Measurements from ENCODE around the gene C16orf54.
"Not testable (repeated sequence)": the region's sequence is repeated elsewhere in the genome, so short reads cannot be mapped to it uniquely, and the experiment has no call there.

The C16orf54 gene

GRCh38 chr16:29745853-29746345 lies at the start of gene C16orf54:
C16orf54 (minus strand) TSS chr16:29745990; CDS start chr16:29744951, 1,039 bp downstream.
- peak; percentile 78 for DNase-seq

GRCh38 chr16:29794231-29794710 lies 48.5 kb upstream of the C16orf54 start:
- DNase-seq, result no peak

GRCh38 chr16:29793153-29793552 lies 47.4 kb upstream of the C16orf54 start:
- DNase-seq, result not testable (repeated sequence)

GRCh38 chr16:29791845-29792807 lies 46.3 kb upstream of the C16orf54 start:
- DNase-seq, result no peak

GRCh38 chr16:29790949-29791844 lies 45.4 kb upstream of the C16orf54 start:
- no peak for DNase-seq

- DNase-seq, result peak; percentile 100
Measured at GRCh38 chr16:29790183-29790948, 44.6 kb upstream of the C16orf54 start, which contains the start of gene KIF22. KIF22 (plus strand) TSS chr16:29790751; CDS start chr16:29790760, 9 bp downstream.

GRCh38 chr16:29789775-29790182 lies 44.0 kb upstream of the C16orf54 start:
- DNase-seq, result no peak

GRCh38 chr16:29787155-29787554 lies 41.4 kb upstream of the C16orf54 start:
- DNase-seq, result not testable (repeated sequence)

GRCh38 chr16:29784901-29785500 lies 39.2 kb upstream of the C16orf54 start:
- DNase-seq, result peak; percentile 83

- DNase-seq, result no peak
Measured at GRCh38 chr16:29784157-29784556, 38.4 kb upstream of the C16orf54 start.

- DNase-seq, result not testable (repeated sequence)
Measured at GRCh38 chr16:29783094-29783953, 37.5 kb upstream of the C16orf54 start.

GRCh38 chr16:29779474-29779873 lies 33.7 kb upstream of the C16orf54 start:
- no peak for DNase-seq

- no peak for DNase-seq
Measured at GRCh38 chr16:29777576-29778350, 32.0 kb upstream of the C16orf54 start, which contains the start of gene ZG16. ZG16 (plus strand) TSS chr16:29778256; CDS start chr16:29779267, 1,011 bp downstream.

- no peak for DNase-seq
Measured at GRCh38 chr16:29775742-29776408, 30.1 kb upstream of the C16orf54 start.

- DNase-seq, result no peak
Measured at GRCh38 chr16:29774730-29775129, 28.9 kb upstream of the C16orf54 start.

- not testable (repeated sequence) for DNase-seq
Measured at GRCh38 chr16:29772330-29772729, 26.5 kb upstream of the C16orf54 start.

GRCh38 chr16:29770250-29770929 lies 24.6 kb upstream of the C16orf54 start:
- DNase-seq, result no peak

- DNase-seq, result no peak
Measured at GRCh38 chr16:29769507-29769906, 23.7 kb upstream of the C16orf54 start.
